Measurements from ENCODE around the gene SMIM43.
A peak's percentile ranks its signal among the peaks of the same experiment; 100 is the strongest.
"Not testable (repeated sequence)": the region's sequence is repeated elsewhere in the genome, so short reads cannot be mapped to it uniquely, and the experiment has no call there.

Gene SMIM43

GRCh38 chr4:121765971-121766538 lies 1.1 kb upstream of the SMIM43 start:
- H3K27me3 Mint-ChIP-seq (ENCODE audit: low read depth), result peaks cover 89% of the 10 kb centered on the region
- no peak overlapping the region for H3K4me3 Mint-ChIP-seq
- no peaks in the 10 kb centered on the region for H3K9me3 Mint-ChIP-seq
- no peak overlapping the region for H3K27ac Mint-ChIP-seq
- peaks cover 7% of the 10 kb centered on the region for H3K4me1 Mint-ChIP-seq (ENCODE audit: low read depth)
- H3K36me3 Mint-ChIP-seq (ENCODE audit: low read depth), result no peaks in the 10 kb centered on the region

DNA sequence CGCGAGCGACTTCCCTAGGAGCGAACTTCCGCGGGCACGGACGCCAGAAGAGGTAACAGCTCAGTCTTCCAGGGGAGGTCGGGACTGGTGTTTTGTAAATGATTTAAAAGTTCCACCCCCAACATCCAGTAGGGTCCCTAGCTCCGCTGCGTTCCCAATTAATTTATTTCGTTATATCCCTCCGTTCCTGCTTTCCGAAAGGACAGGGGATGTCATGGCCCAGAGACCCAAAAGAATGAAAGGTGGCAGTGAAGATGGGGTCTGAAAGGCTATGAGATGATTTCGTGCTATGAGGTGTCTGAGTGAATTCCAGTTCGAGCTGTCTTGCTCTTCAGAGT lies 373 bp upstream of the SMIM43 start:
- H3K27me3 Mint-ChIP-seq (ENCODE audit: low read depth), result peaks cover 88% of the 10 kb centered on the region
- H3K4me3 Mint-ChIP-seq, result peak overlapping the region; percentile 74
- H3K9me3 Mint-ChIP-seq, result no peaks in the 10 kb centered on the region
- no peak overlapping the region for H3K27ac Mint-ChIP-seq
- H3K36me3 Mint-ChIP-seq (ENCODE audit: low read depth), result no peaks in the 10 kb centered on the region
- H3K4me1 Mint-ChIP-seq (ENCODE audit: low read depth), result peaks cover 7% of the 10 kb centered on the region

- Mint-ChIP-seq H3K9me3 (no peaks in the 10 kb centered on the region), H3K4me1 (ENCODE audit: low read depth) (peaks cover 7% of the 10 kb centered on the region), H3K4me3 (peak overlapping the region; percentile 42), H3K36me3 (ENCODE audit: low read depth) (no peaks in the 10 kb centered on the region), H3K27ac (no peak overlapping the region), H3K27me3 (ENCODE audit: low read depth) (peaks cover 89% of the 10 kb centered on the region)
These were observed 662 bp downstream of the SMIM43 start for GRCh38 chr4:121764303-121764701.

- Mint-ChIP-seq H3K36me3 (ENCODE audit: low read depth) (no peaks in the 10 kb centered on the region), H3K4me1 (ENCODE audit: low read depth) (peaks cover 5% of the 10 kb centered on the region), H3K4me3 (no peak overlapping the region), H3K27me3 (ENCODE audit: low read depth) (peaks cover 74% of the 10 kb centered on the region), H3K27ac (no peak overlapping the region), H3K9me3 (no peaks in the 10 kb centered on the region)
These were observed 4.8 kb downstream of the SMIM43 start for GRCh38 chr4:121760205-121760604.

GRCh38 chr4:121758925-121759568 lies 5.9 kb downstream of the SMIM43 start:
- H3K27me3 Mint-ChIP-seq (ENCODE audit: low read depth), result peaks cover 71% of the 10 kb centered on the region
- peaks cover 2% of the 10 kb centered on the region for H3K4me1 Mint-ChIP-seq (ENCODE audit: low read depth)
- no peaks in the 10 kb centered on the region for H3K9me3 Mint-ChIP-seq
- no peaks in the 10 kb centered on the region for H3K36me3 Mint-ChIP-seq (ENCODE audit: low read depth)
- H3K27ac Mint-ChIP-seq, result no peak overlapping the region
- H3K4me3 Mint-ChIP-seq, result no peak overlapping the region

GRCh38 chr4:121752142-121752541 lies 12.8 kb downstream of the SMIM43 start:
- not testable (repeated sequence) for H3K4me3 Mint-ChIP-seq; H3K9me3 Mint-ChIP-seq; H3K27ac Mint-ChIP-seq; H3K36me3 Mint-ChIP-seq (ENCODE audit: low read depth); H3K4me1 Mint-ChIP-seq (ENCODE audit: low read depth)
- peaks cover 59% of the 10 kb centered on the region for H3K27me3 Mint-ChIP-seq (ENCODE audit: low read depth)

DNA sequence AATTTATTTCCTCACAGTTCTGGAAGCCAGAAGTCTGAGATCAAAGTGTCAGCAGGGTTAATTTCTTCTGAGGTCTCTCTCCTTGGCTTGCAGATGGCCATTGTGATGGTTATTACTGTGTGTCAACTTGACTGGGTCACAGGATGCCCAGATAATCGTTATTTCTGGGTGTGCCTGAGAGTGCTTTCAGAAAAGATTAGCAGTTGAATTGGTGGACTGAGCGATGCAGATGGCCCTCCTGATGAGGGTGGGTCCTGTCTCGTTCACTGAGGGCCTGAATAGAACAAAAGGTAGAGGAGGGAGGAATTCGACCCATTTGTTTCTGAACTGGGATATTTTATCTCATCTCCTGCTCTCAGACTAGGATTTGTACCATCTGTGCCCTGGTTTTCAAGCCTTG lies 15.7 kb downstream of the SMIM43 start:
- Mint-ChIP-seq H3K4me3 (no peak overlapping the region), H3K9me3 (no peaks in the 10 kb centered on the region), H3K4me1 (ENCODE audit: low read depth) (no peaks in the 10 kb centered on the region), H3K36me3 (ENCODE audit: low read depth) (no peaks in the 10 kb centered on the region), H3K27me3 (ENCODE audit: low read depth) (peaks cover 42% of the 10 kb centered on the region), H3K27ac (no peak overlapping the region)

GRCh38 chr4:121742794-121743193 lies 22.2 kb downstream of the SMIM43 start:
- H3K27me3 Mint-ChIP-seq (ENCODE audit: low read depth), result peaks cover 4% of the 10 kb centered on the region
- H3K4me1 Mint-ChIP-seq (ENCODE audit: low read depth), result no peaks in the 10 kb centered on the region
- no peak overlapping the region for H3K4me3 Mint-ChIP-seq
- H3K9me3 Mint-ChIP-seq, result no peaks in the 10 kb centered on the region
- H3K27ac Mint-ChIP-seq, result no peak overlapping the region
- H3K36me3 Mint-ChIP-seq (ENCODE audit: low read depth), result no peaks in the 10 kb centered on the region

DNA sequence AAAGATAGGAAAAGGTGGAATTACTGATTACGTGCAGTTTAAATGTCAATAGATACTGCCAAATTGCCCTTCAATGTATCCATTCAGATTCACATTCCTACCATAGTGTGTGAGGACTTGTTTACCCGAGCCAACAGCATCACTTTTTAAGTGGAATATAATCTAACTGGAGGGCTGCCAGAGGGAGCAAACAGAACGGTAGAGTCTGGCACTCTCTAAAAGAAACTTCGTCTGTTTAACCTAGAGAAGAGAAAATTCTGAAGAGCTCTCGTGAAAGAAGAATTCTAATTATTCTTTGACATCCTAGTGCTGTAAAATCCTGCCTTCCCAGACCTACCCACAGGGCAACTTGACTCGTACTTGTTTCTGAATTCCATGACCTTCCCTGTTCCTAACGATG lies 23.2 kb downstream of the SMIM43 start:
- Mint-ChIP-seq H3K4me3 (no peak overlapping the region), H3K4me1 (ENCODE audit: low read depth) (no peaks in the 10 kb centered on the region), H3K36me3 (ENCODE audit: low read depth) (no peaks in the 10 kb centered on the region), H3K27ac (no peak overlapping the region), H3K27me3 (ENCODE audit: low read depth) (peaks cover under 1% of the 10 kb centered on the region), H3K9me3 (no peaks in the 10 kb centered on the region)

DNA sequence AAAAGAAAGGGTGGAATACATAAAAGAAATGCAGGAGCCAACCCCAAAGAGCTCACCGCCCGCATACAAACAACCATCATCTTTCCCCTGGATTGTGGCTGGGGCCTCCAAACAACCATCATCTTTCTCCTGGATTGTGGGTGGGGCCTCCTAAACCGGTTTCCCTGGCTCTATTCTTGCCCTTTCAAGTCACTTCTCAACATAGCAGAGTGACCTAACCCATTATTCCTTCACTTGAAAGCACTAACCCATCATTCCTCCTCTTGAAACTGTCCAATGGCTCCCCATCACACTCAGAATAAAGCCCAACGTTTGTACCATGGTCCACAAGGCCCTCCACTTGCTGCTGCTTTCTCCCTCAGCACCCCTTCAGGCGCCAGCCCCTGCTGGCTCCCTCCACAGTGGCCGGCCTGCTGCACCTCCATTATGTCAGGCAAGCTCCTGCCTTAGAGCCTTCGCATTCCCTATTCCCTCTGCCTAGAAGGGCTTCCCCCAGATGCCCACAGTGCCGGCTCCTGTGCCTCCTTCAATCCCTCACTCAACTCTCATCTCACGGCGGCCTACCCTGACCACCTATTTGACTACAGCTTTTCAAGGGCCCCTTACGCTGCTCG lies 24.1 kb downstream of the SMIM43 start:
- peaks cover 9% of the 10 kb centered on the region for H3K27me3 Mint-ChIP-seq (ENCODE audit: low read depth)
- H3K27ac Mint-ChIP-seq, result no peak overlapping the region
- H3K4me1 Mint-ChIP-seq (ENCODE audit: low read depth), result no peaks in the 10 kb centered on the region
- no peaks in the 10 kb centered on the region for H3K36me3 Mint-ChIP-seq (ENCODE audit: low read depth)
- H3K9me3 Mint-ChIP-seq, result no peaks in the 10 kb centered on the region
- no peak overlapping the region for H3K4me3 Mint-ChIP-seq

DNA sequence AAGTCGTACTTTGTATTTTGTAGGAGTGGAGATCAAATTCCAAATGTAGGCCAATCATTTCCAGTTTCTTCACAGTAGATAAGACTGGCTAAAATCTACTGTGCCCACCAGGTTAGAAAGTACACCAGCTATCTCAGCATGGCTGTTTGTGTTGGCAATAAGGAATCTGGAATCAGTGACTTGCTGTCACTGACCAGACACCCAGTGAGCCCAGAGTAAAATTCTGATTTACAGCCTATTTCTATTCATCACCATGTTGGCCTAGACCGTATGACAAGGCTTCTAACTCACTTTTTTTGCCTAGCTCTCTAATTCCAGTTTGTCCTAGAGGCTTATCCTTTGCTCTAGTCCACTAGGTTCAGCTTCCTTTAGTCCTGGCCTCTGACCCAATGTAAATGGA lies 25.4 kb downstream of the SMIM43 start:
- no peaks in the 10 kb centered on the region for H3K9me3 Mint-ChIP-seq
- H3K4me3 Mint-ChIP-seq, result no peak overlapping the region
- no peaks in the 10 kb centered on the region for H3K36me3 Mint-ChIP-seq (ENCODE audit: low read depth)
- no peaks in the 10 kb centered on the region for H3K4me1 Mint-ChIP-seq (ENCODE audit: low read depth)
- no peak overlapping the region for H3K27ac Mint-ChIP-seq
- peaks cover 20% of the 10 kb centered on the region for H3K27me3 Mint-ChIP-seq (ENCODE audit: low read depth)

DNA sequence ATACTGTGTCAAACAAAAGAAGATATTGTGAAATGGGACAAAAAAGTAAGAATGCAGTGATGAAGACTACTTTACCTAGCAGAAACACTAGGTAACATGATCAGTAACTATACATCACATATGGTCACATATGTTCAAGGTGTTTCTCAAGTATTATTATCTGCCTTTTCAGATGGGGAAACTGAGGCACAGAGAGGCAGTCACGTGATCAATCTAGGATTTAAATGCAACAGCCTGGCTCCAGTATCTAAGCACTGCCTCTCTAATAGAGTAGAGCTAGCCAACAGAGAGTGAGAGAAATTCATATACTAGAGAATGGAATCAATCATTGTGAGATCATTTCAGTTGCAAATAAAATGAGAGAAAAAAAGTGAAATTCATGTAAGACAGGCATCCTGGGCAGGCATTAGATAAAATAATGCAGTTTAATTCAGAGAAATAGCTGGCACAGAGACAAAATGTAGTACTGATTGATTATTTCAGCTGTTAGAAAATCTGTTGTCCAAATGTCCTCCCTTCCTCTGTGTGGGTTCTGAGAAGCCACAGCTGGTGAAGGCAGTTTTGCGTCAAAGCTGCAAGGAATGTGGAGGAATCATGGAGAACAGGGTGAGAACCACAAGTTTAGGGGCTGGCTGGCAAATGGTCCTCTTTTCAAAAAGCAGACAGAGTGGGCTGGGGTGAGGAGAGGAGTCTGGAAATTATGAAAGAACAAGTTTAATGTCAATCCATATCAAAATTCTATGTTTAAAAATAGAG lies 26.0 kb downstream of the SMIM43 start:
- H3K9me3 Mint-ChIP-seq, result no peaks in the 10 kb centered on the region
- H3K36me3 Mint-ChIP-seq (ENCODE audit: low read depth), result no peaks in the 10 kb centered on the region
- no peaks in the 10 kb centered on the region for H3K4me1 Mint-ChIP-seq (ENCODE audit: low read depth)
- H3K27me3 Mint-ChIP-seq (ENCODE audit: low read depth), result peaks cover 22% of the 10 kb centered on the region
- H3K4me3 Mint-ChIP-seq, result no peak overlapping the region
- H3K27ac Mint-ChIP-seq, result no peak overlapping the region

- Mint-ChIP-seq H3K27me3 (ENCODE audit: low read depth) (peaks cover 22% of the 10 kb centered on the region), H3K4me3 (no peak overlapping the region), H3K4me1 (ENCODE audit: low read depth) (no peaks in the 10 kb centered on the region), H3K36me3 (ENCODE audit: low read depth) (no peaks in the 10 kb centered on the region), H3K27ac (no peak overlapping the region), H3K9me3 (no peaks in the 10 kb centered on the region)
These were observed 27.0 kb downstream of the SMIM43 start for GRCh38 chr4:121737846-121738554.

DNA sequence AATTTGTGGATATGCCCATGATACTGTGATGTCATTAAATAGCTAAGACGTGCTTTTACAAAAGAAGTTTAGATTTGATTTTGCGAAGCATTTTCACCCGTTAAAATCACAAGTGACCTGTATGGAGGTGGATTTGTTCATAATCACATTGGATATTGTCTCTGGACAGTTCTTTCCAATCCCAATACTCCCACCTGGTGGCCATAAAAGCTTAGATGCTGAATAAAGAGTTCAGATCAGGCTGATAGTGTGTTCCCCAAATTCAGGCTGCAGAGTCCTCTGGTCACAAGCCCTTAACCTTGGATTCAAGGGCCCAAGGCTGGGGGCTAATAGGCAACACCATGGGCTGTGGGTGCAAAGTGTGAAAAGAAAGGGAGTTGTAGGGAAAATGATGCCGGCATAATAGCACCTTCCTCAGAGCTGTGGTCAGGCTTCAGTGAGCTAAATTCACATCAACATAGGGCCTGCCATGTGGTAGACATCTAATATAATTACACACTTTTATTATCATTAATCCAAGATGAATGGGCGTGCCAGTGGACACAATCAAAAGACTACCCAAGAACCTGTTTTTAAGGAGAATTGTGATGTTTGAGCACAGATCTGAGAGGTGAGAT lies 28.1 kb downstream of the SMIM43 start:
- no peaks in the 10 kb centered on the region for H3K9me3 Mint-ChIP-seq
- H3K27me3 Mint-ChIP-seq (ENCODE audit: low read depth), result peaks cover 29% of the 10 kb centered on the region
- H3K4me3 Mint-ChIP-seq, result no peak overlapping the region
- H3K27ac Mint-ChIP-seq, result no peak overlapping the region
- H3K36me3 Mint-ChIP-seq (ENCODE audit: low read depth), result no peaks in the 10 kb centered on the region
- H3K4me1 Mint-ChIP-seq (ENCODE audit: low read depth), result no peaks in the 10 kb centered on the region

All from T-helper 1 cell treated with Interleukin-12 subunit alpha and Interleukin-12 subunit beta and Interleukin-4 antibody, amounts not matched to agents 30 μg/mL and 1 μg/mL, for 36 hours (primary cell).